HG03439 (cell line): ENCODE data around the gene FBH1.
"Not testable (repeated sequence)": the region's sequence is repeated elsewhere in the genome, so short reads cannot be mapped to it uniquely, and the experiment has no call there.

Source experiments
- ATAC-seq: cut with Tn5 transposase; IDR thresholded peaks from one replicate; pipeline ENCODE4 v1.9.1; 2021; ENCODE audit warnings: mild to moderate bottlenecking, moderate library complexity; ENCODE audit not compliant: unreplicated experiment

The FBH1 gene

GRCh38 chr10:5873515-5873995 lies 16.5 kb upstream of the FBH1 start:
- peak; percentile 77 for ATAC-seq

- ATAC-seq, result no peak
Observed at GRCh38 chr10:5876181-5876768, 13.8 kb upstream of the FBH1 start.

- not testable (repeated sequence) for ATAC-seq
Observed at GRCh38 chr10:5877041-5877440, 13.0 kb upstream of the FBH1 start.

DNA sequence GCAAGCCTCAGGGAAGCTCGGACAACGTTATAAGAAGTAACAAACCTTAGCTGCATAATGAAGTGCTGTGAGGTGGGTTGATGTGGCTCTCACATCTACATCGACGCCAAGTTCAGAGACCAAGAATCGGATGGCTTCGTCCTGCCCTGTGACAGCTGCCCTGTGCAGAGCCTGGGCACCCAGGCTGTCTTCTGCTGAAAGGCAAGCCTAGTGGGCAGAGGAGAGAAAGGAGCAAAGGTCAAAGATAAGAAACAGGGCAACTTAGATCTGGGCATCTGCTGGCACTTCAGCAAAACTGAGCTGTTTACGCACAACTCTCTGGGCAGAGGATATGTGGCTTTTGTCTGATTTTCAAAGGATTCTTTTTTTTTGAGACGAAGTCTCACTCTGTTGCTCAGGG lies 7.1 kb upstream of the FBH1 start:
- no peak for ATAC-seq

- ATAC-seq, result no peak
Observed at GRCh38 chr10:5885619-5886018, 4.4 kb upstream of the FBH1 start.

DNA sequence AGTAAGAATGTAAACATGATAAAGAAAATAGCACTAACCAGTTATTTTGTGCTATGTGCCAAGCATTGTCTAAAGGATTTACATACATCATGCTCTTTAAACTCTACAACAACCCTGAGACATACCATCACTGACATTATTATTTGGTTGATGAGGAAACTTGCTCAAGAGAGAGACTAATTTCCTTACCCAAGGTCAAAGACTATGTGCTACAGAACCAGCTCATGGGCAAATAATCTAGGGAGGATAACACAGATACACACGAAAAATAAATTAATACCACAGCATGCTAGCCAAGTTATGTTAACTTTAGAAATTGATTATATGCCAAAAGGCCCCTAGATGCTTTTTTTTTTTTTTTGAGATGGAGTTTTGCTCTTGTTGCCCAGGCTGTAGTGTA lies 3.0 kb upstream of the FBH1 start:
- no peak for ATAC-seq

- ATAC-seq, result no peak
Observed at GRCh38 chr10:5887641-5888040, 2.4 kb upstream of the FBH1 start.

- ATAC-seq, result no peak
Observed at GRCh38 chr10:5888351-5888750, 1.7 kb upstream of the FBH1 start.

- peak; percentile 31 for ATAC-seq
Observed at GRCh38 chr10:5888843-5889623, 1.0 kb upstream of the FBH1 start.

- peak; percentile 2 for ATAC-seq
Observed at GRCh38 chr10:5890452-5890915, 441 bp downstream of the FBH1 start.

- no peak for ATAC-seq
Observed at GRCh38 chr10:5891009-5891408, 966 bp downstream of the FBH1 start.

DNA sequence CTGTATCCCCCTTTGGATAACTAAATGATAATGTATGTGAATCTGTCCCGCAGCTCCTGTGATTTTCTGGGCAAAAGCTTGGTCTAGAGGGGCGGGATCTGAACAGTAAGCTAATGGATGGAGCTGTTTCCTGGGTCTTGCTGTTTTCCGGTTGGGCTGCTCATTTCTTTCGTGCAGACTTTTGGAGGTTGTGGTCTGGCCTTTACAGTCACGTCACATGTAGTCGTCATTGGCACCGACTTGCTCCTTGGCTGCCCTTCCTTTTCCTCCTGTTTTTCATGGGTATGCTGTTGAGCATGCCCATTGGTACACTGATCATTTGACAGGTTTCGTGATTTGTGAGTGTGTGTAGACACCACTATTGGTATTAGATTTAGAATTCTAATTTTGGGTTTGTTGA lies 2.0 kb downstream of the FBH1 start:
- ATAC-seq, result no peak

GRCh38 chr10:5893321-5893720 lies 3.3 kb downstream of the FBH1 start:
- no peak for ATAC-seq

- ATAC-seq, result no peak
Observed at GRCh38 chr10:5894403-5894802, 4.4 kb downstream of the FBH1 start.

- ATAC-seq, result no peak
Observed at GRCh38 chr10:5894873-5895272, 4.8 kb downstream of the FBH1 start.

- ATAC-seq, result no peak
Observed at GRCh38 chr10:5895365-5895764, 5.3 kb downstream of the FBH1 start.

DNA sequence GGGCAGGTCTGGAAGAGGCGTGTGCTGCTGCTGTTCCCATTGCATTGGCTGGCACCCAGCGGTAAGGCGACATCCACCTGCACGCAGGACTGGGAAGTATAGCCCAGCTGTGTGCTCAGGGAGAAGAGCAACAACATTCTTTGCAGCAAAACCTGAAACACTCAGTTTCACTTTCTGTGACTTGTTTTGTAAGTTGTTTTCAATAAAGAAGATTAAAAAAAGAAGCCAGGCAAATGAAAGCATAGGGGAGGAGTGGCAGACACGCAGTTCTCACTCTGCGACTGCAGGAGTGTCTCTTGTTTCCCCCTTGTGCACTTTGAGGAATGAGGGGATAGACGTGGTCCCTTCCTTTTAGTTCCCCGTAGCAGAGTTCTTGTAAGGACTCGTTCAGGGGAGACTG lies 5.8 kb downstream of the FBH1 start:
- peak; percentile 55 for ATAC-seq

- no peak for ATAC-seq
Observed at GRCh38 chr10:5896208-5897052, 6.4 kb downstream of the FBH1 start.

- ATAC-seq, result no peak
Observed at GRCh38 chr10:5897053-5897340, 7.0 kb downstream of the FBH1 start.

DNA sequence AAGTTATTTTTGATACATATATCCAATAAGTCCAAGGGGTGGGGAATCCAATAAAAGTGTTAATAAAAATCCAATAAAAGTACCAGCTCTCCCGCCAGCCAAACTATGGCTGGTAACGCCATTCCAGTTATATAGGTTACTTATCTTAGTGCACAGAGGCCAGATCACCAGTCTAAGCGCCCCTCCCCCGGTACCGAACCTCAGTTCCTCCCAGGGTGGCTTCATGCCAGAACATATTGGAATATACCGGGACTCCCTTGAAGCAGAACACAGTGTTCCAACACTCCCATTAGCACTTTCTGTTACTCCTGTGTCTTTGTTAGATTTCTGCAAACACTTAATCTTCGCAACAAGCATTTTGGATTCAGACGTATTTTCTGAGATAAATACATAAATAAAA lies 7.5 kb downstream of the FBH1 start:
- ATAC-seq, result no peak

- no peak for ATAC-seq
Observed at GRCh38 chr10:5898163-5898562, 8.1 kb downstream of the FBH1 start.

DNA sequence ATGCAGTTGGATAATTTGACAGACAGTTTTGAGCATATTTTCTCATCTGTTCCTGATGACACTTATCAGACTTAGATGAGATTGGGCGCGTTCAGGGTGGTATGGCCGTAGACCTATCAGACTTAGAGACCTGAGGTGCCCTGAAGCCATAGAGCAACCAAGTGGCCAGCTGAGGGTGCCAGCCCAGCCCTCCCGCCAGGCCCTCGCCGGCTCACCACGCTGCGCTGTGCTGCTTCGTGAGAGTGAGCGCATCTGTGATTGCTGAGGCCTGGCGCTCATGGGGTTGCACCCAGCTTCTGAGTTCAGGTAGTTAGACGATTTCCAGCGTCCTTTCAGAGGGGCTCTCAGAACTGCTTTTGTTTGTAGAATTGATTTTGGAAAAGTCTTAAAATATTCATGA lies 10.2 kb downstream of the FBH1 start:
- no peak for ATAC-seq
